B cell (primary cell): ENCODE data around the gene FRYL.

Experiments
- EZH2 ChIP-seq: IDR thresholded peaks from 2 replicates; pipeline ENCODE4 v1.6.1; 2012; ENCODE audit warnings: borderline replicate concordance, low read depth, mild to moderate bottlenecking, moderate library complexity, low read length; ENCODE audit not compliant: insufficient read depth, poor library complexity, severe bottlenecking
- TF ChIP-seq, protein P1 (sequence below): fragments of 200-600 bp; IDR thresholded peaks from one replicate; pipeline ENCODE4 v1.8.0; 2022; ENCODE audit warnings: antibody characterized with exemption, mild to moderate bottlenecking

DNA sequence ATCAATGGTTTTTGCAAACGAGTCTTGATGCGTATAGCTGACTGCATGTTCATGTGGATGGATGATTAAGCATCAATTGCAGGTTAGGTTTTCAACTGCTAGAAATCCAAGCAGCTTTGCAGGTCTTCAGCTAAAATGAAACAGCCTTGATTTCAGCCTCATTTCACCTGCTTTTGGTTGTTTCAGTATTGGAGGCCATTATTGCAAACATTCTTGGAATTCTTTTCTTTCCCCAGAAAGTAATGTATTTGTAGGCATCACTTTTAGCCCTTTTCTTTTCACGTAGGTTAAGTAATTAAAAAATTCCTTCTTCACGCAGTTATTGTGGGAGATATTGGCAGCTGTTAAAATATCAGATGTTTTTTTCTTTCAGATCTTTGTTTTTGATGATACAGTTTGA lies 281.2 kb downstream of the FRYL start:
- TF ChIP-seq EZH2: no peak
- TF ChIP-seq, protein P1, sequence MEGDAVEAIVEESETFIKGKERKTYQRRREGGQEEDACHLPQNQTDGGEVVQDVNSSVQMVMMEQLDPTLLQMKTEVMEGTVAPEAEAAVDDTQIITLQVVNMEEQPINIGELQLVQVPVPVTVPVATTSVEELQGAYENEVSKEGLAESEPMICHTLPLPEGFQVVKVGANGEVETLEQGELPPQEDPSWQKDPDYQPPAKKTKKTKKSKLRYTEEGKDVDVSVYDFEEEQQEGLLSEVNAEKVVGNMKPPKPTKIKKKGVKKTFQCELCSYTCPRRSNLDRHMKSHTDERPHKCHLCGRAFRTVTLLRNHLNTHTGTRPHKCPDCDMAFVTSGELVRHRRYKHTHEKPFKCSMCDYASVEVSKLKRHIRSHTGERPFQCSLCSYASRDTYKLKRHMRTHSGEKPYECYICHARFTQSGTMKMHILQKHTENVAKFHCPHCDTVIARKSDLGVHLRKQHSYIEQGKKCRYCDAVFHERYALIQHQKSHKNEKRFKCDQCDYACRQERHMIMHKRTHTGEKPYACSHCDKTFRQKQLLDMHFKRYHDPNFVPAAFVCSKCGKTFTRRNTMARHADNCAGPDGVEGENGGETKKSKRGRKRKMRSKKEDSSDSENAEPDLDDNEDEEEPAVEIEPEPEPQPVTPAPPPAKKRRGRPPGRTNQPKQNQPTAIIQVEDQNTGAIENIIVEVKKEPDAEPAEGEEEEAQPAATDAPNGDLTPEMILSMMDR: no peak
